HEK293T (cell line): ENCODE measurements around the gene IFITM1.

Experiments used
- ARNT ChIP-seq: fragments of 450-650 bp; IDR thresholded peaks from 2 replicates; pipeline ENCODE4 v1.6.1; 2017; ENCODE audit warnings: mild to moderate bottlenecking
- BHLHE40 ChIP-seq: fragments of 450-650 bp; IDR thresholded peaks from 2 replicates; pipeline ENCODE4 v1.6.1; 2016; ENCODE audit warnings: mild to moderate bottlenecking, moderate library complexity, borderline replicate concordance
- FOXK2 ChIP-seq: fragments of 450-650 bp; IDR thresholded peaks from 2 replicates; pipeline ENCODE4 v1.6.1; 2016; ENCODE audit warnings: mild to moderate bottlenecking
- L3MBTL2 ChIP-seq: fragments of 450-650 bp; conservative IDR thresholded peaks from 2 replicates; pipeline ENCODE4 v1.6.1; 2016; ENCODE audit warnings: mild to moderate bottlenecking
- NFRKB ChIP-seq: fragments of 450-650 bp; IDR thresholded peaks from 2 replicates; pipeline ENCODE4 v1.6.1; 2016; ENCODE audit warnings: mild to moderate bottlenecking, moderate library complexity
- SP1 ChIP-seq: fragments of 450-650 bp; IDR thresholded peaks from 2 replicates; pipeline ENCODE4 v1.6.1; 2017
- SUZ12 ChIP-seq: fragments of 450-650 bp; IDR thresholded peaks from 2 replicates; pipeline ENCODE4 v1.6.1; 2016; ENCODE audit warnings: mild to moderate bottlenecking
- ZNF384 ChIP-seq: fragments of 450-650 bp; IDR thresholded peaks from 2 replicates; pipeline ENCODE4 v1.6.1; 2016

- no peak for TF ChIP-seq ARNT
- no peak for TF ChIP-seq FOXK2
- TF ChIP-seq SUZ12, result no peak
- TF ChIP-seq L3MBTL2, result no peak
- TF ChIP-seq BHLHE40, result no peak
- no peak for TF ChIP-seq ZNF384
- TF ChIP-seq SP1, result no peak
- TF ChIP-seq NFRKB, result no peak
Observed at GRCh38 chr11:326592-326841, 12.7 kb downstream of the IFITM1 start.
